Endodermal cell (in vitro differentiated cells): Measurements from ENCODE around the gene SNX9. TPM values are rescaled to one million over a fixed set of nuclear protein-coding genes. Genes with fewer than 3 reads are reported as not detected.
"Not testable (repeated sequence)": the region's sequence is repeated elsewhere in the genome, so short reads cannot be mapped to it uniquely, and the experiment has no call there.

ENCODE experiments used
- DNase-seq: peaks from one replicate; pipeline ENCODE4 v3.0.0-alpha.2; 2017
- H3K27ac ChIP-seq: 2 replicates; pipeline ENCODE4 v1.5.1; 2013; ENCODE audit warnings: mild to moderate bottlenecking, low read depth, low read length, moderate library complexity
- H3K27me3 ChIP-seq: 2 replicates; pipeline ENCODE4 v1.6.1; 2013; ENCODE audit warnings: mild to moderate bottlenecking, low read length, moderate library complexity; ENCODE audit not compliant: insufficient read depth, control insufficient read depth, poor library complexity, severe bottlenecking
- H3K36me3 ChIP-seq: 2 replicates; pipeline ENCODE4 v1.7.0; 2013; ENCODE audit warnings: mild to moderate bottlenecking, low read length, moderate library complexity; ENCODE audit not compliant: control insufficient read depth, insufficient read depth
- H3K4me1 ChIP-seq: one replicate; pipeline ENCODE4 v1.7.0; 2013; ENCODE audit warnings: low read length; ENCODE audit not compliant: control insufficient read depth, insufficient read depth
- H3K4me3 ChIP-seq: 2 replicates; pipeline ENCODE4 v1.5.1; 2013; ENCODE audit warnings: mild to moderate bottlenecking, low read length, moderate library complexity
- H3K9ac ChIP-seq: 2 replicates; pipeline ENCODE4 v1.6.1; 2013; ENCODE audit warnings: mild to moderate bottlenecking, low read length, moderate library complexity; ENCODE audit not compliant: poor library complexity, severe bottlenecking; ENCODE audit errors: extremely low read depth
- H3K9me3 ChIP-seq: 2 replicates; pipeline ENCODE4 v1.6.1; 2013; ENCODE audit warnings: mild to moderate bottlenecking, low read length, moderate library complexity; ENCODE audit not compliant: control insufficient read depth
- H3K27ac Mint-ChIP-seq: 2 replicates; pipeline ENCODE4 v1.8.0; 2020; ENCODE audit warnings: mixed read lengths
- H3K27me3 Mint-ChIP-seq: 2 replicates; pipeline ENCODE4 v1.8.0; 2021; ENCODE audit warnings: mild to moderate bottlenecking, mixed read lengths; ENCODE audit not compliant: insufficient read depth
- H3K36me3 Mint-ChIP-seq: 2 replicates; pipeline ENCODE4 v1.8.0; 2020; ENCODE audit warnings: low read depth, mixed read lengths
- H3K4me1 Mint-ChIP-seq: 2 replicates; pipeline ENCODE4 v1.8.0; 2020; ENCODE audit warnings: mixed read lengths
- H3K4me3 Mint-ChIP-seq: 2 replicates; pipeline ENCODE4 v1.8.0; 2020; ENCODE audit warnings: mild to moderate bottlenecking, moderate library complexity, mixed read lengths
- H3K9me3 Mint-ChIP-seq: 2 replicates; pipeline ENCODE4 v1.8.0; 2020; ENCODE audit warnings: mild to moderate bottlenecking, mixed read lengths
- WGBS, 2 experiments: methylation state at CpG; one replicate each; pipeline versions ENCODE4 v1.1.5 to v1.1.7; 2013; ENCODE audit warnings: missing lambda C conversion rate in 2 of 2, mixed read lengths in 1 of 2; ENCODE audit not compliant: insufficient coverage in 1 of 2, insufficient read length in 1 of 2; 5-methylcytosine and 5-hydroxymethylcytosine counted together
- total RNA-seq, 2 donors: library from RNA; stranded (reverse); fragmentation: NEBNext Ultra II Directional in 1 of 2; extraction: Animal tissue kit (Norgen Biotek cat#: 25700) in 1 of 2; gene quantifications; 2 replicates in 1 of 2; 3 replicates in 1 of 2; pipeline ENCODE4 v1.2.1, GENCODE V29; 2021
- TF ChIP-seq, protein P1 (sequence below): fragments of 200-600 bp; sonication (generic); conservative IDR thresholded peaks from 2 replicates; pipeline ENCODE4 v1.5.0; 2021; ENCODE audit warnings: antibody characterized with exemption, mild to moderate bottlenecking

SNX9 gene
- total RNA-seq, 2 donors from 2014 or later = 30.6 to 33.0 TPM

DNA sequence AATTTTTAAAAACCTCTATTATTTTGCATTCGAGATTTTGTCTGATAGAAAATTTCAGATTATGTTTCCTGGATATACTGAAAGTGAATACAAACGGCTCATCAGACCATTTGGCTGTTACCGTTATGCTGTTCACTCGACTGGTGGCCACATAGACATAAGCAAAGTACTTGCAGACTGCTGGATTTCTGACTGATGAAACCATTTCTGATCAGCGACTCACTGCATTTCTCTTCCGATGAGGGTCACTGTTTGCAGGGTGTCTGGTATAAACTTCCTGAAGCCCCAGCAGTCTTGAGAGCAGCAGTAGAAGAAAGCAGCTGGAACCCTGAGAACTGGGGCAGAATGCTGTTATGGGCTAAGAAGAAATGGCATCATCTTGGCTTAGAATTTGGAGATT lies 17.7 kb downstream of the SNX9 start:
- 85 to 88% methylated on average over 6 of the region's 6 CpGs for WGBS, 2 experiments
- H3K9ac ChIP-seq = no peak overlapping the region
- H3K9me3 ChIP-seq = no peaks in the 10 kb centered on the region
- Mint-ChIP-seq H3K36me3 (peaks cover 5% of the 10 kb centered on the region), H3K4me3 (no peak overlapping the region), H3K27ac (no peak overlapping the region), H3K27me3 (no peaks in the 10 kb centered on the region), H3K4me1 (peaks cover 42% of the 10 kb centered on the region), H3K9me3 (no peaks in the 10 kb centered on the region)
- H3K4me3 ChIP-seq = no peak overlapping the region
- no peak for DNase-seq
- no peaks in the 10 kb centered on the region for H3K27me3 ChIP-seq
- peaks cover 5% of the 10 kb centered on the region for H3K4me1 ChIP-seq
- peaks cover 3% of the 10 kb centered on the region for H3K36me3 ChIP-seq
- TF ChIP-seq, protein P1, sequence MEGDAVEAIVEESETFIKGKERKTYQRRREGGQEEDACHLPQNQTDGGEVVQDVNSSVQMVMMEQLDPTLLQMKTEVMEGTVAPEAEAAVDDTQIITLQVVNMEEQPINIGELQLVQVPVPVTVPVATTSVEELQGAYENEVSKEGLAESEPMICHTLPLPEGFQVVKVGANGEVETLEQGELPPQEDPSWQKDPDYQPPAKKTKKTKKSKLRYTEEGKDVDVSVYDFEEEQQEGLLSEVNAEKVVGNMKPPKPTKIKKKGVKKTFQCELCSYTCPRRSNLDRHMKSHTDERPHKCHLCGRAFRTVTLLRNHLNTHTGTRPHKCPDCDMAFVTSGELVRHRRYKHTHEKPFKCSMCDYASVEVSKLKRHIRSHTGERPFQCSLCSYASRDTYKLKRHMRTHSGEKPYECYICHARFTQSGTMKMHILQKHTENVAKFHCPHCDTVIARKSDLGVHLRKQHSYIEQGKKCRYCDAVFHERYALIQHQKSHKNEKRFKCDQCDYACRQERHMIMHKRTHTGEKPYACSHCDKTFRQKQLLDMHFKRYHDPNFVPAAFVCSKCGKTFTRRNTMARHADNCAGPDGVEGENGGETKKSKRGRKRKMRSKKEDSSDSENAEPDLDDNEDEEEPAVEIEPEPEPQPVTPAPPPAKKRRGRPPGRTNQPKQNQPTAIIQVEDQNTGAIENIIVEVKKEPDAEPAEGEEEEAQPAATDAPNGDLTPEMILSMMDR = no peak
- H3K27ac ChIP-seq = no peak overlapping the region

DNA sequence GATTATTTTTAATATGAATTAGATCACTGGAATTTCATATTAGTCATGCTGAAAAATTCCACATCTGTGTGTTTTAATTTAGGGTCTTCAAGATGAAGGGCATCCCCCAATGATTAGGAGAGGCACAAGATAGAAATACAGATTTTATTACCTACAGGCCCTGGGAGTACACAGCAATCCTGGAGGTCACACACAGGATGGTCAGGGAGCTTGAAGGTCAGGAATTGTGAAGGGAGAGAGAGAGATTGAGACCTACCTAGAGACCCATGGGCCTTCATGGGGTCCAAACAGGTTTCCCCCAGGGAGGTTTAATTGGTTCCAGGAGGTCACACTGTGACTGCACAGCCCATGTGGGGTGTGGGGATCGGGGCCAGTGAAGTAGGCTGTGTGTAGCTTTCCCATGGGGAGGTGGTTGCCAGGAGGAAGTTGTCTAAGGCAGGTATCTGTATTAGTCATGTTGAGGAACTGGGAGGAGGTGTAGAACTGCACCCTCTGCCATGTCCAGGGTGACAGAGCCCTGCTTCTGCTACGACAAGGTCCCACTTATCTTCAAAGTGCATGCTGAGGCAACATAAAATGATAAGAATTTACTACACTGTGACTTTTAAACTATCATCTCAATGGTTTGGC lies 18.3 kb downstream of the SNX9 start:
- peaks cover 43% of the 10 kb centered on the region for H3K4me1 Mint-ChIP-seq
- H3K27ac Mint-ChIP-seq = peak overlapping the region; percentile 24
- no peaks in the 10 kb centered on the region for H3K27me3 ChIP-seq
- TF ChIP-seq, protein P1 = no peak
- 83 to 90% methylated on average over 1 to 2 of the region's 2 CpGs for WGBS, 2 experiments
- H3K4me1 ChIP-seq = peaks cover 5% of the 10 kb centered on the region
- no peaks in the 10 kb centered on the region for H3K9me3 ChIP-seq
- H3K27ac ChIP-seq = no peak overlapping the region
- no peak overlapping the region for H3K9ac ChIP-seq
- no peak for DNase-seq
- no peak overlapping the region for H3K4me3 ChIP-seq
- no peaks in the 10 kb centered on the region for H3K27me3 Mint-ChIP-seq
- peaks cover 3% of the 10 kb centered on the region for H3K36me3 ChIP-seq
- no peak overlapping the region for H3K4me3 Mint-ChIP-seq
- peaks cover 2% of the 10 kb centered on the region for H3K36me3 Mint-ChIP-seq
- no peaks in the 10 kb centered on the region for H3K9me3 Mint-ChIP-seq

DNA sequence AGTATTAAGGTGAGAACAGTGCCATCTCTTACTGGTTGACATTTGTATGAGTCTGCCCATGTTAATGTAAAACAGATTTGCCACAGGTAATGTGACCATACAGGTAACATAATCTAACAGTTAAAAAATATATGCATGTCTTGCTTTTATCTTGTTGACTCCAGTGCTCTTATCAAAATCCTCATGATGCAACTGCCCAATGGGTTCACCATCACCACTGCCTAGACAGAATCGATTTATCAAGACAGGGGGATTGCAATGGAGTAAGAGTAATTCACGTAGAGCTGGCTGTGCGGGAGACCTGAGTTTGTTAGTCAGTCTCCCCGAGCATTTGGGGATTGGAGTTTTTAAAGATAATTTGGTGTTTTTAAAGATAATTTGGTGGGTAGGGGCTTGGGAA lies 19.2 kb downstream of the SNX9 start:
- 93 to 100% methylated on average over 1 to 4 of the region's 4 CpGs for WGBS, 2 experiments
- Mint-ChIP-seq H3K4me1 (peaks cover 43% of the 10 kb centered on the region), H3K36me3 (peaks cover 2% of the 10 kb centered on the region), H3K27ac (peak overlapping the region; percentile 61), H3K4me3 (no peak overlapping the region), H3K27me3 (no peaks in the 10 kb centered on the region), H3K9me3 (no peaks in the 10 kb centered on the region)
- Histone ChIP-seq H3K27ac (no peak overlapping the region), H3K36me3 (peaks cover 3% of the 10 kb centered on the region), H3K27me3 (no peaks in the 10 kb centered on the region), H3K9ac (no peak overlapping the region), H3K4me1 (peaks cover 5% of the 10 kb centered on the region), H3K4me3 (no peak overlapping the region), H3K9me3 (no peaks in the 10 kb centered on the region)
- TF ChIP-seq, protein P1 = no peak
- DNase-seq = no peak

DNA sequence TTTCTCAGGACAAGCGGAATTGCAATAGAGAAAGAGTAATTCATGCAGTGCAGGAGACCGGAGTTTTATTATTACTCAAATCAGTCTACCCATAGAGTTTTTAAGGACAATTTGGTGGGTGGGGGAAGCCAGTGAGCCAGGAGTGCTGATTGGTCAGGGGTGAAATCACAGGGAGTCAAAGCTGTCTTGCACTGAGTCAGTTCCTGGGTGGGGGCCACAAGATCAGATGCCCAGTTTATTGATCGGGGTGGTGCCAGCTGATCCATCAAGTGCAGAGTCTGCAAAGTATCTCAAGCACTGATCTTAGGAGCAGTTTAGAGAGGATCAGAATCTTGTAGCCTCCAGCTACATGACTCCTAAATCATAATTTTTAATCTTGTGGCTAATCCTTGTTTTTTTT lies 21.1 kb downstream of the SNX9 start:
- not testable (repeated sequence) for H3K36me3 Mint-ChIP-seq, H3K9me3 Mint-ChIP-seq, DNase-seq, H3K27me3 Mint-ChIP-seq, H3K9me3 ChIP-seq, H3K4me3 ChIP-seq, H3K4me3 Mint-ChIP-seq, H3K4me1 ChIP-seq, H3K36me3 ChIP-seq, H3K27ac ChIP-seq, H3K27me3 ChIP-seq, H3K9ac ChIP-seq
- H3K4me1 Mint-ChIP-seq = peaks cover 49% of the 10 kb centered on the region
- H3K27ac Mint-ChIP-seq = peak overlapping the region; percentile 77
- WGBS, 2 experiments = 96 to 100% methylated on average over 1 to 3 of the region's 3 CpGs
